ENCODE data around the gene TMPRSS5.
"Not testable (repeated sequence)": the region's sequence is repeated elsewhere in the genome, so short reads cannot be mapped to it uniquely, and the experiment has no call there.

The TMPRSS5 gene
- 0.80 to 2.0 (median 1.3) reads per million in 4 experiments for total RNA-seq

- DNase-seq, result no peak
Measured at GRCh38 chr11:113705871-113706655, at the start of gene TMPRSS5. TMPRSS5 (minus strand) TSS chr11:113706308; CDS start chr11:113706224, 84 bp downstream.

GRCh38 chr11:113752932-113753331 is 46.8 kb upstream of the TMPRSS5 start:
- no peak for DNase-seq

DNA sequence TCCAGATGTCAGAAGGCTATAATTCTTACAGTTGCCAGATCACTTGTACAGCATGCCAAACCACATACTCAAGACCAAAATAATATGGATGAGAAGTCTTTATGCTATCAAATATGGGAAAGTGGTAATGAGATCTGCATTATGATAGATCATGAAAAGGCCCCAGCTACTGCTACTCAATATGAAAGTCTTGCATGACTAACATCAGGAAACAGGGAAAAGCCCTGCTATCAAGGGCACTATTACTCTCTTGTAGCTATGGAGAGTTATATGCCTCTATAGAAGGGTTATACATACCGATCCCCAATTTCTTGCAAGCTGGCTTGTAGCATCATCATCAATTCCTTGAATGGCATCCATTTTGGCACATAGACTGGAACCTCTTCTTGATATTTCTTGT is 30.2 kb upstream of the TMPRSS5 start:
- no peak for DNase-seq

- DNase-seq, result no peak
Measured at GRCh38 chr11:113732092-113732491, 26.0 kb upstream of the TMPRSS5 start.

DNA sequence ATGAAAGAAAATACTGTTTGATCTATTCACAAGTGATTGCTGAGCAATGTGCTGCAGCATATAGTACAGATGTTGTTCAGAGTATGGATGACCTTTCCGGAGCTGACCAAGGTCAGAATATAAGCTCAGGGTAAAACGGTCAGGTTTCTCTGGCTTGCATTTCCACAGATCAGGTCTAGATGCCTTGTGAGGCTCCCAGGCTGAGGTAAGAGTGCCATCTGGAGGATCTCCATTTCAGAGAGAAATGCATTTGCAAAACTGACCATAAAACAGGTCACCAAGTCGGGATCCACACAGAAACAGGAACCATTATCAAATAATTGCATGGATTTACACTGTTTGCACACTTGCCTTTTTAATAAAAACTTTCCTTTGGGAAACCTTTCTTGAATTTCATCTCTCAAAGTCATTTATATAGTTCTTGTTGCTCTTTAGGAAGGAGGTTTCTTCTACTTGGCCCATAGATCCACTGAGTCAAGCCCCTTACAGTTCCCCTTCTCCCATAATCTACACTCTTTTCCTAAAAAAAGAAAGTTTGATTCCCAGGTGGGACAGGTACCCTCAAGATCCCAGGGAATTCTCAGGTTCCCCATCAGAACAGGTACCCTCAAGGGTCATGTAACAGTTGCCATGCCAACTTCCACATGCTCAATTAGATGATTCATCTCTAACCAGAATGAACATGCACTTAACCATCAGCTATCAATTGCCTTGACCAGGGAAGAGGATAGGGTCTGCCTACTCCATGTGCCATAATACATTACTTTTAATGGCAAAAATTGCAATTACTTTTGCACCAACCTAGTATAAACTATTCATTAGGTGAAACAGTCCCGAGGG is 25.0 kb upstream of the TMPRSS5 start:
- no peak for DNase-seq

- no peak for DNase-seq
Measured at GRCh38 chr11:113729456-113729855, 23.3 kb upstream of the TMPRSS5 start.

DNA sequence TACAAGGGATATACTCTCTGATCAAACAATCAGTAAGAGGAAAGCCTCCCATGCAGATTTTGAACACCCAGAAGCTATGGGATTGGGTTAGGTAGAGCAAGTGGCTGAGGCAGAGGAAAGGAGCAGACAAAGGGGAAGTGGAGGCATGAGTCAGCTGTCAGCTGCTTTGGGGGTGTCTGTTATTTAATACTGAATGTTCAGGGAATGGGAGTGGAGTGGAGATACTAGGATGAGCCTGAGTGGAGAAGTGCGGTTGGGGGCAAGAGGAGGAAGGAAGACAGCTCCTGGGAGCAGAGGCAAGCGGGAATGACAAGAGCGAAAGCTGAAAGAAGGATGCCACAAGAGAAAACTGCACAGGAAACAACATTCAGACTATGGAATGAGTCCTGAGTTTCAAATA is 22.7 kb upstream of the TMPRSS5 start:
- no peak for DNase-seq

DNA sequence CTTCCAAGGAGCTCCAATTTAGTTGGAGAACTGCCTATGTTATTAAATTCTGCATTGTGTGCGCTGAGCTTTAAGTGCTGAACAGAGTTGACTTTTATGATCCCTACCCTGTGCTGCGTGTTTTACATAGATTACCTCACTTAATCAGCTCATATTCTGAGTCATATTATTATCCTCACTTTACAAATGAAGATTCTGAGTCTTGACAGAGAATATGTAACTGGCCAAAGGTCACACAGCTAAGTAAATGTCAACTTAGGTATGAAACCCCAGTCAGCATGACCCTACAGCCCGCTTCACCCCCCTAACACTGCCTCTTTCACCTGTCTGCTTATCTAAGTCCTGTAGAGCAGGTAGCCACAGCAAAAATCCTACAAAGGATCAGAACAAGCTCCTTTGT is 19.8 kb upstream of the TMPRSS5 start:
- no peak for DNase-seq

- no peak for DNase-seq
Measured at GRCh38 chr11:113725407-113725806, 19.3 kb upstream of the TMPRSS5 start.

DNA sequence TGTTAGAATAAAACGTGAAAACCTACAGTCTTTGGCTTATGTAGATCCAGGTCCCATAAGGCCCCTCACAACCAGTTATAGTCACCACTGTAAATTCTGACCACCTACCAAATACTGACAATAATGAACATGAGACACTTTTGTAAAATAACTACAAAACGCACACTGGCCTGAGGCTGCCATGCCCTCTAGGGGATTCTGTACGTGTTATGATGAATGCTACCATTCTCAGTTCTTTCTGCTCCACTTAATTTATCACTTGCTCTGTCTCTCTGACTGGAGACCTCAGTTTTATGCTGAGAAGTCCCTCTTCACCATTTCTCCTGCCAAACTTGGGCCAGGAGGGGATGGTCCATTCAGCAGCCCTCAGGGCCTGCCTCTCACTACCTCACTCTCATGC is 18.7 kb upstream of the TMPRSS5 start:
- no peak for DNase-seq

DNA sequence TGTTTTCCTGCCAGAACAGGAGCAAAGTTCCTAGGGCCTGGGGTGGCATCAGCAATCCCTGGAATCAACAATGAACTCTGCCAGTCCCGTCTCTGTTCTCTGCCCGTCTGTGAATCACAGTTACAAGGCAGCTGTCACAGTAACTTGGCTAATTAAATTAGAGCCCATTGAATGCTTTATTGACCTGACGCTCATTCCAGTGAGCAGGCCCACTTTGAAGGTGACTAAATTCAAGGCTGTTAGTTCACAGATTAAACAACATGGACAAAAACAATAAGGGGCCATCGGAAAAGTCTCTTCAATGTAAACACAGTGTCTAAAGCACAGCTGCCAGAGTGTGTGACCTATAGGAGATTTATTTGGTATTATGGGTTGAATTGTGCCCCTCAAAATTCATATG is 17.7 kb upstream of the TMPRSS5 start:
- no peak for DNase-seq

DNA sequence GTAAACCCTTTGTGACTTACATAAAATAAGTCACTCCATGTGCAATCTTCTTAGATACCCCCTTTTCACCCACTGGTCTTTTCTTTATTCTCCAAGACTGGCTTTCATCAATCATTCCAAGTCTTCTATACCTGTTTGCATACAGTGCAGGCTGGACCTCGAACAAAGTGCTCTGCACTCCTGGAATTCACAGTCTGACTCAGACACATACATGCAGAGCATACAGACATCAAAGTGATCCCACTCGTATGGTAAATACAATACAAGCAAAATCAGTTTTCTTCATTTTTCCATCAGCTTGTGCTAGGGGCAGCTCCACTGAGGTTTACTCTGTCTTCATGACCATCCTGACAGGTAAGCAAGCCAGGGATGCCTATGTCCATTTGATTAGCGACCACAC is 16.8 kb upstream of the TMPRSS5 start:
- no peak for DNase-seq

DNA sequence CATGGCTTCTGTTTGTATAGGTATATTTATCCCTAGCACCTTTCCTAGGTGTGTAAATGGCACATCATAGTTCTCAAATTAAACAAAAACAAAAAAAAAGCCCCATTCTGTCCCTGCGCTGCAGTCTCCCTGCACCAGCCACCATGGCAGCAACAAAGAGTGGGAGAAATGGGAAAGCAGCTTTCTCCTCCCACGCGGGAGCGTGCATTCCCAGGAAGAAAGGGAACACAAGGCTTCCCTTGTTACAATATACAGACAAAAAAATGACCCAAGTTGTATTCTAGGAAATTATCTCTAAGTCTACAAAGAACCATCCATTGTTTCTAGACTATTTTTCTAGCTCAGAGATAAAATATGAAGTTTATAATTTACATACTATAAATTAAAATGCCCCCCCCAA is 16.1 kb upstream of the TMPRSS5 start:
- no peak for DNase-seq

GRCh38 chr11:113721462-113722066 is 15.5 kb upstream of the TMPRSS5 start:
- no peak for DNase-seq

DNA sequence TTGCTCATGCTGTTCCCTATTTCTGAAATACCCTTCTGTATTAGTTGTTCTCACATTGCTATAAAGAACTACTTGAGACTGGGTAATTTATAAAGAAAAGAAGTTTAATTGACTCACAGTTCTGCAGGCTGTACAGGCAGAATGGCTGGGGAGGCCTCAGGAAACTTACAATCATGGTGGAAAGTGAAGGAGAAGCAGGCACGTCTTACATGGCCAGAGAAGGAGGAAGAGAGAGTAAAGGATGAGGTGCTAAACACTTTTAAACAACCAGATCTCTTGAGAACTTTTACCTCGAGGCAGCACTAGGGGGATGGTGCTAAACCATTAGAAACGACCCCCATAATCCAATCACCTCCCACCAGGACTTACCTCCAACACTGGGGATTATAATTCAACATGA is 14.4 kb upstream of the TMPRSS5 start:
- DNase-seq, result not testable (repeated sequence)

- DNase-seq, result no peak
Measured at GRCh38 chr11:113715882-113716625, 9.9 kb upstream of the TMPRSS5 start.

DNA sequence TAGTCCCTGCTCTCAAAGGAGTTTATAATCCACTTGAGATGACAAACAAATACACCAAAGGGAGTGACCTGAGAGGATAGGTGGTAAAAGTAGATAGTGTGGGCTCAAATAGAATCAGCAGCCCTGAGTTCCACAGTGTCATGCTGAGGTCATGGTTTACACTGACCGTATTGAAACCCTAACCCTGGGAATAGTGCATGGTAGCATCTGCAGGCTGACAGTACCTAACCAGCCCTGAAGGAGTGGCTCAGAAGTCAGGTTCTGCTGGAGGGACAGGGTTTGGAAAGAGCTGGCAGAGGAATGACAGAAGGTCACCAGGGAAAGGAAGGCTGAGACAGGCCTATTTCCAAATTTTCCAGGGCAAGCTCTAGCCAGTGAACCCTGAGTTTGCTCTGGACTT is 9.2 kb upstream of the TMPRSS5 start:
- no peak for DNase-seq

- DNase-seq, result no peak
Measured at GRCh38 chr11:113710989-113711388, 4.9 kb upstream of the TMPRSS5 start.

DNA sequence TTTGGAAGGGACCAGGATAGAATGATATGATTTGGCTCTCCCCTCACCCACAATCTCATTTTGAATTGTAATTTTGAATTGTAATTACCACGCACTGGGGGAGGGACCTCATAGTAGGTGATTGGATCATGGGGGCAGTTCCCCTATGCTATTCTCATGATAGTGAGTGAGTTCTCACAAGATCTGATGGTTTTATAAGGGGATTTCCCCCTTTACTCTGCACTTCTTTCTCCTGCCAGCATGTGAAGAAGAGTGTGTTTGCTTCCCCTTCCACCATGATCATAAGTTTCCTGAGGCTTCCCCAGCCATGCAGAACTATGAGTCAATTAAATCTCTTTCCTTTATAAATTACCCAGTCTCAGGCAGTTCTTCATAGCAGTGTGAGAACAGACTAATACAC is 2.6 kb downstream of the TMPRSS5 start:
- DNase-seq, result not testable (repeated sequence)

DNA sequence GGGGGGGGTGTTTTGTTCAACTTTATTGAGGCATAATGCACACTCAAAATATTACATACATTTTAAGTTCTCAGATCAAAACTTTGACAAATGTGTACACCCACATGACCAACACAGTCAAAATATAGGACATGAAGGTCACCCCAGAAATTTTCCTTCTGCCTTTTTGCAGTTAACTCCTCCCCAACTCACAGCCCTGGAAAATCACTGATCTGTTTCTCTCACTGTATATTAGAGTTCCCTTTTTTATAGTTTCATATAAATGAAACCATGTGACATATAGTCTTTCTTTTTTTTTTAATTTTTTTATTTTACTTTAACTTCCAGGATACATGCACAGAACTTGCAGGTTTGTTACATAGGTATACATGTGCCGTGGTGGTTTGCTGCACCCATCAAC is 4.6 kb downstream of the TMPRSS5 start:
- no peak for DNase-seq

DNA sequence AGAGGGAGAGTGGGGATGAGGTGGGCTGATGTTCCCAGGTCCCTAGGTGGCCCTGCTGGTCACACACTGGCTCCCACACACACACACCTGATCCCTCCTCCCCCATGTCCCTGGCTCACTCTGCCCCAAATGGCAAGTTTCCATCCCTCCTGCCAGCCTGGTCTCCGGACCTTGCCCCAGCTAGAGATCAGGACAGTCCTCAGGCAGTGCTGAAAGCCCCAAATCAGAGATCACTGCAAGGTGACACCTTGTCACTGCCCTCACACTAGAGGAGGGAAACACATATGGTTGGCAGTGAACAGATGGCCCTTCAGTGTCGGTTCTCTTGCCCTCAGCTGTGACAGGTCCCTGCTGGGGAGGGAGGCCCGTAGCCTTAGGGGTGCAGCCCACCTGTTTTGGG is 7.6 kb downstream of the TMPRSS5 start:
- no peak for DNase-seq

DNA sequence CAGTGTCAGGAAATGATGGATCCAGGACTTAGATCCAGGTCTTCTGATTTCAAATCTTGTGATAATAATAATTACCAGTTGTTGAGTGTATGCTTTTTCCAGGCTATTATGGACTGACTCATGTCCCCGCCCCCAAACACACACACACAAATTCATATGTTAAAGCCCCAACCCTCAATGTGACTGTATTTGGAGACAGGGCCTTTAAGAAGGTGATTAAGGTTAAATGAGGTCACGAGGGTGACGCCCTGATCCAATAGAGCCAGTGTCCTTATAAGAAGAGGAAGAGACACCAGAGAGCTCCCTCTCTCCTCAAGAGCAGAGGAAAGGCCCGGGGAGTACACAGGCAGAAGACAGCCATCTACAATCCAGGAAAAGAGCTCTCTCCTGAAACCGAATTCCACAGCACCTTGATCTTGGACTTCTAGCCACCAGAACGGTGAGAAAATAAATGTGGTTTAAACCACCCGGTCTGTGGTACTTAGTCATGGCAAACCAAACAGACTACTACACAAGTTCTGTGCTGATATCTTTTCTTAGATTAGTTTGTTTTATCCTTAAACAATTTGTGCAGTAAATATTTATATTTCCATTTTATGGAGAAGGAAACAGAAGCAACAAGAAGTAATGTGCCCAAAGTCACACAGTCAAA is 8.2 kb downstream of the TMPRSS5 start:
- no peak for DNase-seq
